Posterior vena cava (tissue), 2 donors: Measurements from ENCODE around the gene FLII. TPM values are rescaled to one million over a fixed set of nuclear protein-coding genes. Genes with fewer than 3 reads are reported as not detected.

ENCODE experiments used
- total RNA-seq, 2 donors: library from RNA; stranded (reverse); fragmentation: NEBNext Ultra II Directional; extraction: Animal tissue kit (Norgen Biotek cat#: 25700); gene quantifications; one replicate each; pipeline ENCODE4 v1.2.1, GENCODE V29; 2021
- donor health status: DM: yes; HTN: yes; CAD: no.
- donor health status: DM: yes; HTN: yes; CAD: no.

The FLII gene
- total RNA-seq, 2 donors from 2014 or later: 275 to 418 TPM

Other genes starting within 250 kb of the FLII start
- 10 to 100 TPM; 12.1 to 18.3 TPM for gene ATPAF2, start 219.6 kb downstream of the FLII start, total RNA-seq
- gene GID4, start 219.3 kb downstream of the FLII start, total RNA-seq: 10 to 100 TPM; 12.6 to 21.4 TPM
- 10 to 100 TPM; 25.5 to 26.1 TPM for gene DRG2, start 170.8 kb downstream of the FLII start, total RNA-seq
- 1 to 10 TPM in 1 of 2 donors, under 1 TPM in 1; 0.71 to 1.3 TPM for gene MYO15A, start 150.0 kb downstream of the FLII start, total RNA-seq
- gene ALKBH5, start 74.9 kb downstream of the FLII start, total RNA-seq: 100 to 1,000 TPM in 1 of 2 donors, 10 to 100 TPM in 1; 98.5 to 105 TPM
- 10 to 100 TPM; 13.9 to 16.2 TPM for gene LLGL1, start 33.1 kb downstream of the FLII start, total RNA-seq
- gene MIEF2, start 1.9 kb upstream of the FLII start, total RNA-seq: 10 to 100 TPM in 1 of 2 donors, 1 to 10 TPM in 1; 7.7 to 11.3 TPM
- gene TOP3A, start 56.3 kb upstream of the FLII start, total RNA-seq: 10 to 100 TPM; 23.2 to 28.3 TPM
- 10 to 100 TPM; 10.2 to 11.9 TPM for gene SMCR8, start 56.6 kb upstream of the FLII start, total RNA-seq
- 10 to 100 TPM in 1 of 2 donors, 1 to 10 TPM in 1; 9.6 to 19.3 TPM for gene SHMT1, start 104.8 kb upstream of the FLII start, total RNA-seq
- not detected for gene EVPLL, start 119.0 kb upstream of the FLII start, total RNA-seq
- gene LGALS9C, start 218.1 kb upstream of the FLII start, total RNA-seq: not detected